A172 (cell line): ENCODE results near the gene CYSLTR1. TPM values are rescaled to one million over a fixed set of nuclear protein-coding genes. Genes with fewer than 3 reads are reported as not detected.

ENCODE experiments used
- total RNA-seq: library from RNA; depleted of rRNA; stranded (reverse); fragments of >200 nt; shearing (Covaris generic); gene quantifications from 2 replicates; pipeline ENCODE4 v1.2.3, GENCODE V29; 2014; rRNA removed

CYSLTR1 gene
- total RNA-seq, 1 experiment from 2014 or later: not detected

Other genes with a start within 250 kb of the CYSLTR1 start
- gene PGK1, start 223.4 kb downstream of the CYSLTR1 start, total RNA-seq: 432 and 490 TPM in 2 replicates
- 55.8 and 62.1 TPM in 2 replicates for gene TAF9B, start 188.0 kb downstream of the CYSLTR1 start, total RNA-seq